NCI-H1930 (cell line): ENCODE results near the gene PLBD2.

Experiments
- DNase-seq, 2 experiments: peaks; one replicate each; lab custom pipeline; 2025; lab: John Stamatoyannopoulos, UW

Gene PLBD2

DNA sequence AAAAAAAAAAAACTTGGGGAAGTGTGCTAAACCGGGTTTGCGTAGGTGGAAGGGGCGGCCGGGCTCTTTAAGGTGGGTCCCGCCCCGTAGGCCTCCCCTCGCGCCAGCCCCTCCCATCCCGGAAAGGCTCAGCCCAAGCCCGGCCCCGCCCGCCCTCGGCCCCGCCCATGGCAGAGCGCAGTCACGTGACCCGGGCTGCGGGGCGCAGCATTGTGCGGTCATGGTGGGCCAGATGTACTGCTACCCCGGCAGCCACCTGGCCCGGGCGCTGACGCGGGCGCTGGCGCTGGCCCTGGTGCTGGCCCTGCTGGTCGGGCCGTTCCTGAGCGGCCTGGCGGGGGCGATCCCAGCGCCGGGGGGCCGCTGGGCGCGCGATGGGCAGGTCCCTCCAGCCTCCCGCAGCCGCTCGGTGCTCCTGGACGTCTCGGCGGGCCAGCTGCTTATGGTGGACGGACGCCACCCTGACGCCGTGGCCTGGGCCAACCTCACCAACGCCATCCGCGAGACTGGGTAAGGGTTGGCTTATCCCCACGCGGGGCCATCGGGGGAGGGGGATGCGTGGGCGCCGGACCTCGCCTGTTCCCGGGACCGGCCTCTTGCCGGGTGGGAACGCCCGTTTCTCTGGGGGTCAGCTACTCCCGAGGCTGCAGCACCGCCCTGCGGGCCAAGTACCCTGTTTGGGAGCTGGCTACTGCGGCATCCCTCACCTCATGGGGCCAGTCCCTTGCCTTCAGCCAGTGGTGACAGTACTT, at the start of gene PLBD2:
TSS of gene PLBD2 (plus strand) at position 207 of the 752 bp plus-strand sequence. CDS start at position 221, 14 bp downstream.
- peak; percentile 76 to 85 for DNase-seq

DNA sequence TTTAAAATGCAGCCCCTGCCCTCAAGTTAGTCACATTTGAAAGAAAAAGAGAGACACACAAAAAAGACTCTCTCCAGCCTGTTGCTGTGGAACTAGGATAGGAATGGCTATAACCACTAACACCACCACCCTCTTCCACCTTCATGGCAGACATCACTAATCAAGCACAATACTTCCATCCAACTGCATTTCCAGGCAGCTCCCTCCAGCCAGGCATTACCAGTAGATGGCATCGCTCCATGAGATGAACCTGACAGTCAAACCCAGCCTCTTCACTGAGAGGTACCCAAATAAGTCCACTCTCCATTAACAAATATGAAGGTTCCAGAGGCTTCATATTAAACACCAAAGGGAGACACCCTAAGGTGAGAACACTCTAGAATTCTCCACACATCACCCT, 47.9 kb upstream of the PLBD2 start:
- DNase-seq: no peak

DNA sequence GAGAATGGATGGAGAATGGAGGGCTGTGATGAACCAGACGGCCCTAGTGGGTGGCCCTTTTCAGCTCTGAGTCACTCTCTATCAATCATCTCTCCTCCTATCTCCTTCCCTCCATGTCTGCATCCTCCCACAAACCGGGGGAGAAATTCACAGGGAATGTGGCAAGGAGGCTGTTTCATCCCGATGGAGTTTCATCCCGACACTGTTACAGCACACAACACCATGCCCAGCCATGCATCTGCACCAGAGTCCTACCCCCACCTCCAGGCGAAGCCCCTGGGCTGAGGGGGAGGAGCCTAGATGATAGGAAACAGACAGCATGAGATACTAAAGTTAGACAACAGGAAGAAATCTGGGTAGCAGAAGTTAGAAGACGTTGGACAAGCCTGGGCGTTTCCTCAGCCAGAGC, 44.3 kb upstream of the PLBD2 start:
- DNase-seq: no peak

DNA sequence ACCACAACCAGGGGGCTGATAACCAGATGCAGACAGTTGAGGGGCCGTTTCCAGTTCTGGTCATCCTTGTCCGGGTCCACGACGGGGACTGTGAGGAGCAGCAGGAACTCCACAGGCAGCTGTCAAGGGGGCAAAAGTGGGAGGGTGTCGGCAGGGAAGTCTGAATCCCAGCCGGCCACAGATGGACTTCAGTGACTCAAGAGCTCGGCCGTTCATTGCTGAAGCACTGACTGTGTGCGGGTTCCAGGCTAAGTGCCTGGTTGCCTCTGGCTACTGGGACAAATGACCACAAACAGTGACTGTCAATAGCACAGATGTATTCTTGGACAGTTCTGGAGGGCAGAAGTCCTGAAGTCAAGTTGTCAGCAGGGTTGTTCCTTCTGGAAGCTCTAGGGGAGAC, 43.0 kb upstream of the PLBD2 start:
- DNase-seq: no peak

GRCh38 chr12:113316155-113316554, 42.2 kb upstream of the PLBD2 start:
- no peak for DNase-seq

DNA sequence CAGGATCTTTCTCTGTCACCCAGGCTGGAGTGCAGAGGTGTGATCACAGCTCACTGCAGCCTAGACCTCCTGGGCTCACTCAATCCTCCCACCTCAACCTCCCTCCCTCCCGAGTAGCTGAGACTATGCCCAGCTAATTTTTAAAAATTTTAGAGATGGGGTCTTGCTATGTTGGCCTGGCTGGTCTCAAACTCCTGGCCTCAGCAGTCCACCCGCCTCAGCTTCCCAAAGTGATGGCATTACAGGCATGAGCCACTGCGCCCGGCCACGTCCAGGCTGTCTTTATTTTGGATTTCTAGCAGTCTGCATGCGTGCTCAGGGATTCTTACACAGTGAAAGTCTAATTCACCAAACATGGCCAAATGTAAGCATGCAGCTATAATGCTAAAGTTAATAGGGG, 41.3 kb upstream of the PLBD2 start:
- no peak for DNase-seq

- no peak for DNase-seq
Measured at GRCh38 chr12:113318046-113318656, 40.2 kb upstream of the PLBD2 start.

- DNase-seq: no peak
Measured at GRCh38 chr12:113318900-113319628, 39.3 kb upstream of the PLBD2 start.

DNA sequence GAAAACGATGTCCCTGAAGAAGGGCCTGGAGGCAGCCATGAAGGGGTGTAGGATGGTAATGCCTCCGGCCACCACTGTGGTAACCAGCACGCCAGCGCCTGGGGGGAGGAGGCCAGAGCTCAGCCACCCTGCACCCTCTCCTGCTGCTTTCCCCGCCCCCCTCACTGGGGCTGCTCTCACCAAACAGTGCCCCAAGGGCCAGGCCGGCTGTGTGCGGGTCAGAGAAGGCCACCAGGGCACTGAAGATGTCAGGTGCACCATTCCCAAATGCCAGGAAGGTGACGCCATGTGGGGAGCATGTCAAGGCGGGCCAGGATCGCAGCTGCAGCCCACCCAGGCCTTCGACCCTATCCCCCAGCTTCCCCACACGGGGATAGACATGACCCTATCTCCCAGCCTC, 38.0 kb upstream of the PLBD2 start:
- DNase-seq: no peak

- no peak for DNase-seq
Measured at GRCh38 chr12:113322343-113322742, 36.0 kb upstream of the PLBD2 start.

- DNase-seq: no peak
Measured at GRCh38 chr12:113325916-113326315, 32.5 kb upstream of the PLBD2 start.

- no peak for DNase-seq
Measured at GRCh38 chr12:113326775-113327395, 31.5 kb upstream of the PLBD2 start.

DNA sequence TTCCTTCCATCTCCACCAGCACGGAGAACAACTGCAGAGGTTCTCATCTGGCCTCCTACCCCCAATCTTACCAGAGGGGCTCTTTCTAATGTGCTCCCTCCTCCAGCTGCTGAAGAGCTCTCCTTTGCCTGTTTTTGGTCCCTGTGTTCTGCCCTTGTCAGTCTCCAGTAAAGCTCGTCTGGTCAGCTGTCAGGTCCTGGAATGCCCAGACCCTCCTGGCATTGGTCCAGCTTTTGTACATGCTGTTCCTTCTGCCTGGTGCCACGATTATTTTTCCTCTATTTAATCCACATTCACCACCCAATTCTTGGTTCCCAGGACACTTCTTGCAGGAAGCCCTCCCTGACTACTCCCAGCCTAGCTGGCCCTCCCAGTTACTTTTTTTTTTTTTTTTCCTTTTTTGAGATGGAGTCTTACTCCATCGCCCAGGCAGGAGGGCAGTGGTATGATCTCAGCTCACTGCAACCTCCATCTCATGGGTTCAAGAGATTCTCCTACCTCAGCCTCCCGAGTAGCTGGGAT, 30.0 kb upstream of the PLBD2 start:
- DNase-seq: no peak

DNA sequence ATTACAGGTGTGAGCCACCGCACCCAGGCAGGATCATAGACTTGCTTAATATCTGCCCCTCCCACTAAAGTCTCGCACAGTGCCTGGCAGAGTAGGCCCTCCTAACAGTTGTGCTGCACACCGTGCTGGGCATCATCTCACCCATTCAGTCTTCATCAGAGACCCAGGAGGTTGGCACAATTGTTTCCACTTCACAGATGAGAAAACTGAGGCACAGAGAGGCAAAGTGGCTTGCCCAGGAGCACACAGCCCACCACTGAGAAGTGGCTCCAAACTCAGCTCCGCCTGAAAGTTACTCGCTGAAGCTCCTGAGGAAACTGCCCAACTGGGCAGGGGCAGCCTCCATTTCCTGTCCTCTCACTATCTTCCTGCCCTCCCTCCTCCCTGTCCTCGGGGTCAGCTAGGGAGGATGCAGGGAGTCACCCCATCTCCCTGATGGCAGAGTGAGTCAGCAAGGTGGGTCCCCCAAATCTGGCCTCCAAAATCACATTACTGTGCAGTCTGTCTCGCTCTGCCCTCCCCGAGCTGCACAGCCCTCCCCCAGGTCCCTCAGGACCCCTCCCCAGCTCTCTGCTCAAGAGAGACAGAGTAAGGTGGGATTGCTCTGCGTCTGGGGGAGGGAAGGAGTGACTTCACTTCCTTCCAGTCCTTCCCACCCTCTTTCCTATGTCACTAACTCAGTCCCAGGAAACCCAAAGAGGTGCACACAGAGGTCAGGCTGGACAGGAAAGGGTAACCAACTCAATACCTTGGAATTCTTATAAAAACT, 29.2 kb upstream of the PLBD2 start:
- DNase-seq: no peak

DNA sequence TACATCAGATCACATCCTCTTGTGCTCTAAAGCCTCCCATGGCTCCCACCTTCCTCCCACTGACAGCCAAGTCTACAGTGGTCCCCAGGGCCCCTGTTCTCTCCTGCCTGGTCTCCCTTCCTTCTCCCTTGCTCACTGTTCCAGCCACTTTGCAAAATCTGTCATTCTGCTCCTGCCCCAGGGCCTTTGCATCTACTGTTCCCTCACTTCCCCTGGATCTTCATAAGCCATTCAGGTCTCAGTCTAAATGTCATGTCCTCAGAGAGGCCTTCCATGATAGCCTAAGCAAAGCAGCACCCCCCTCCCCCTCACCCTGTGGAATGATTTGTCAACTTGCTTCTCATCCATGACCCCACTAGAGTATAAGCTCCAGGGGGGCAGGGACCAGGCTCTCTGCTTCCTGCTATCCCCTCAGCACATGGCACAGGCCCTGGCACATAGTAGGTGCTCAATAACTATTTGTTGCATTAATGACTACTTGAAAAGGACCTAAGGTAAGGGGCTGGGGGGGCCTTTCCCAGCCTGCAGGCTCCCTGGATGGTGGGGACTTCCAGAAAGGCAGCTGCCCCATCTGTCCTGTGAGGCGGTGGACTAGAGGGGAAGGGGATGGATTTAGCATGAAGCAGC, 28.5 kb upstream of the PLBD2 start:
- no peak for DNase-seq

DNA sequence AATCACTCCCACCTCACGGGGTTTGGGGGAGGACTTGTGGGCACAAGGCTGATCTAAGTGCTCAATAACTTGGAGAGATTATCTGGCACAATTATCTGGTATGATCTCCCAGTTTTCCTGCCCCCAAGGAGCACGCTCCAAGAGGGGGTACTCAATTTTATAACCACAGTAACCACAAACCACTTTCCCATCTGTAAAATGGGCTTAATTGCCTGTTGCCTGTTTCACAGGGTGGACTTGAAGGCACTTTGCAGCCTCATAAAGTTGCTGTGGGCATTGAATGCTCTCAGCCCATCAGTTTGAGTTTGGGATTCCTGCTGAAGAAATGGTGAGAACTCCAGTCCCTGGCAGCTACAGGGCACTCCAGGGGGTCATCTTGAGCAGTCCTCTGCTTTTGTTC, 27.9 kb upstream of the PLBD2 start:
- no peak for DNase-seq

DNA sequence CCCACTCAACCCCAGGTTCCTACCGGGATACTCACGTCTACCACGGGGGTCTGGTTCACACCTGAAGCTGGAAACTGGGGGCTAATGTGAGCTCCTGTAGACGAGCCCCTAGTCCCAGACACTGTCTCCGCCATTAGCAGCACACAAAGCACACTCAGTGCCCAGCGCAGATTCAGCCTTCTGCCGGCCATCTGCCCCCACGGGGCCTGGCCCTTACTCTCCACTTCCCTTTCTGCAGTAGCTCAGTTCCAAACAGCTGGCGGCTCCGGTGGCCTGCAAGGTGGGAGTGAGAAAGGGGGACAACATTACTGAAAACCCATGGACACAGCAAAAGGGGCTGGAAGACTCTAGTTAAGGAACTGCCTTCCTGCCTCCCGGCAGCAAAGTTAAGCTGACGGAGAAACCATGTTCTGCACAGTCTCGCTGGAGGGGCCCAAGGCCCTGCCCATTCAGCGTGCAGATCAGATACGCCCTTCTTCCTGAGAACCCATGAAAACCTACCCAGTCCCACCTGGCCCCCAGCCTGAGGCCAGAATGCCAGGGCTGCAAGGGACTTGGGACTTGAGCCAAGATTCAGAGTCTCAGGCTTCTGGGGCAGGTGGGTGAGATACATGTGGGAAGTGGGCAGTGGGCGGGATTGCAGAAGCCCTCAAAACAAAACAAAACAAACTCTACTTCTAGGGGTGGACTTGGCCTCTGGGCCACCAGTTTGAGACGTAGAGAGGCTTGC, 25.5 kb upstream of the PLBD2 start:
- DNase-seq: no peak

DNA sequence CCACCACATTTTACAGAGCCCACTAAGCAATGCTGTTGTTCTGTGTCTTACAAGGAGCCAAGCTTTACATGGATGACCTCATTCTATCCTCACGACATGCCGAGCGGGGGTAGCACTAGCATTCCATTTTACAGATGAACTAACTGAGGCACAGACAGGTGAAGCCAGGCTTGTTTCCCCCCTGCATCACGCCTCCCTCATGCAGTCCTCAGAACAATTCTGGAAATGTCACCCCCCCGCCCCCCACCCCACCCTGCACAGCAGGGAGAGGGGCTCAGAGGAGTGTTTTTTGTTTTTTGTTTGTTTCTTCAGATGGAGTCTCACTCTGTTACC, 25.0 kb upstream of the PLBD2 start:
- no peak for DNase-seq

DNA sequence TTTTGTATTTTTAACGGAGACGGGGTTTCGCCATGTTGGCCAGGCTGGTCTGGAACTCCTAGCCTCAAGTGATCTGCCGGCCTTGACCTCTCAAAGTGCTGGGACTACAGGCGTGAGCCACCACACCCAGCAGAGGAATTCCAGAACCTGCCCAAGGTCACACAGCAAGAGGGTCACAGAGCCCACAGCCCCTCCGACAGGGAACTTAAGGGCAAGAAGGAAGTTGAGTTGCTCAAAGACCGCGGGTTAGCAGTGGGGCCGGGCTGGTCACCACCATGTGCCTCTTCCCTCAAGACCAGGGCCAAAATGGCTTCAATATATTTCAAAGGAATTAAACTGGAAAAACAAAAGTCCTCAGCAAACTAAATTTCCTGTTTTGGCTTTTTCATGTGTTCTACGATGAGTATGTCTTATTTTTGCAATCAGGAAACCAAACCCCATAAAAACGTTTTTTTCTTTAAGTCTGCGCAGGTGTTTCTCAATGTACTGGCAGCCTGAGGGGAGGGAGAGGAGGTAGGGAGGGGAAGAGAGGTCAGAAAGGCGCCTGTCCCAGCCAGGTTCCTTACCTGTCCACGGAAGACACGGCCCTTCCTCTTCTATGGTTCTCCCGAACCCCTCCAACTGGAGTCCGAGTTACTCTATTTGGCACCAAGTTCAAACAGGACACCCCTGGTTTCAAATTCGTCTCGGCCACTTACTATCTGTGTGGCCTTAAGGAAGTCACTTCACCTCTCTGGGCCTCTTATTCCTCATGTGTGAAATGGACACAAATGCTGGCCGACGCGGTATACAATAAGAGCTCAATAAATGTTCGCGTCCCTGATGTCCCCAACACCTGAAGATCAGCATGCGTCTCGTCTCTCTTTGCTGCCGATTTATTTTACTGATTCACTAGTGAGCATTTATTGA, 24.3 kb upstream of the PLBD2 start:
- no peak for DNase-seq
